ENCODE data around the gene DUSP12.
"Not testable (repeated sequence)": the region's sequence is repeated elsewhere in the genome, so short reads cannot be mapped to it uniquely, and the experiment has no call there.

DUSP12 gene

DNA sequence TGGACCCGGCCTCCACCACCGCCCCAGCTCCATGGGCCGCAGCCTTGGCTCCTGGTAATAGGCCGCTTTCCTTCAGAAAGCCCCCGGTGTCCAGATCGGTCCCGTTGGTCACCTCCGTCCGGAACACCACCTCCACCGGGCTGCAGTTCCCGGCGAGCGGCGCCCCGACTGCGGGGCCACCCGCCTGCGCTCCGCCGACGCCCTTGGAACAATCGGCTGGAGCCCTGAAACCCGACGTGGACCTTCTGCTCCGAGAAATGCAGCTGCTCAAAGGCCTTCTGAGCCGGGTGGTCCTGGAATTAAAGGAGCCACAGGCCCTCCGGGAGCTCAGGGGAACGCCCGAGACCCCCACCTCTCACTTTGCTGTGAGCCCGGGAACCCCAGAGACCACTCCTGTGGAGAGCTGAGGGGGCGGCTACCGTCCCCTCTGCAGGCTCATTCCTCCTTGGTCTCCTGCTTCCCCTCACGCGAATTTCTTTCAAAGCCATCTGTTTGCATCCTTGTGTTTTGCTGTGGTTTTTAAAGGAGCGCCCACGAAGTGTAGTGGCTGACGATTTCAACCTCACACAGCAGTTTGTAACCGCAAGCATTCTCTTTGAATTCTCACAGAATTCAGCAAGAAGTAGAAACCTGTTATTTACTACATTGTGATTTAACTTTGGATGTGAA lies 22.2 kb upstream of the DUSP12 start:
- DNase-seq, result peak; percentile 72

DNA sequence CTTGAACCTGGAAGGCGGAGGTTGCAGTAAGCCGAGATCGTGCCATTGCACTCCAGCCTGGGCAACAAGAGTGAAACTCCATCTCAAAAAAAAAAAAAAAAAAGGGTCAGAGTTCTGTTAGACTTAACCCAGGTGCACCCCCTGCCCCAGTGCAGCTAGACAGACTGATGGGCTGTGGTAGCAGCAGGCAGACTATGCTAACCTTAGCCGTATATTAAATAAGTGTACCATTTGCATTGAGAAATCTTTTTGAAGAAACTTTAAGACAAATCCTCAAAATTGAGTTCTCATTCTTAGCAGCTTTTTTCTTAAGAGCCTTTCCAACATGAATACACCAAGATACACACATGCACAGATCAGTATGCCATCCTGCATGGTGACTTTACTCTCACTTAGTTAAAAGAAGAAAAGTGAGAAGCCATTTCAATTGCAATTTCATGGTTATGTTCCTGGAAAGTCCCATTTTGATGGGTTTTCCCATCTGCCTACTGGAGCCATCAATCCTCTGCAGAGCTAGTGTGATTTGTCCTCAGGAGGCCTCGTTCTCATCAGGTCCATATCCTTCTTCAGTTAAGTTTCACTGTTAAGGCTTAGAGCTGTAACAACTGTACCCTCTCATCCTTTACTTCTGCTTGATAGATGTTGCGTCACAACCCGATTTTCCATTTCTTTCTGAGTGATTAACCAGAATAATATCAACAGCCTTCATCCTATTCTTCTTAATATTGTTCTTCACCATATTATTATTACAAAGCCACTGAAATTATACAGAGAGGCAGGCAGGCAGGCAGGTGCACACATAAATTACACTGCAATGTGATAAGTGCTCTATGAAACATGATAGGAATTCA lies 21.0 kb upstream of the DUSP12 start:
- DNase-seq, result no peak

DNA sequence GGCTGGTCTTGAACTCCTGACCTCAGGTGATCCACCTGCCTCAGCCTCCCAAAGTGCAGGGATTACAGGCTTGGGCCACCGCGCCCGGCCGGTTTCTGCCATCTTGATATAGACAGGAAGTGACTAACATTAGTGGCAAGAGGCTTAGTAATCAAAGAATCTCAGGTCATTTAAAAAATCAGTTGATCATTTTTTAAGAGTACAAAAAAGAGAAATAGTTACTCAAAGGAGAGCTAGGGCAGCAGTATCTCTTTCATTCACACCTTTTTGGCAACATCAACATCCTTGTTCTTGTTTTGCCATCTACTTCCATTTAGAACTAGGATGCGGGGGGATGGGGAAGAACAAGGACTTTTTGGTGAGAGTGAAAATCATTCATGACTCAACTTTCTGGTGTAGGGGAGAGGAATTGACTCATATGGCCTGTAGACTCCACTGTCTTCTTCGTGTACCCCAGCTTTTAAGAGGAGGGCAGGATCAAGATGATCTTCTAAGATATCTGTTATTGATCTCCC lies 19.5 kb upstream of the DUSP12 start:
- DNase-seq, result peak; percentile 69

DNA sequence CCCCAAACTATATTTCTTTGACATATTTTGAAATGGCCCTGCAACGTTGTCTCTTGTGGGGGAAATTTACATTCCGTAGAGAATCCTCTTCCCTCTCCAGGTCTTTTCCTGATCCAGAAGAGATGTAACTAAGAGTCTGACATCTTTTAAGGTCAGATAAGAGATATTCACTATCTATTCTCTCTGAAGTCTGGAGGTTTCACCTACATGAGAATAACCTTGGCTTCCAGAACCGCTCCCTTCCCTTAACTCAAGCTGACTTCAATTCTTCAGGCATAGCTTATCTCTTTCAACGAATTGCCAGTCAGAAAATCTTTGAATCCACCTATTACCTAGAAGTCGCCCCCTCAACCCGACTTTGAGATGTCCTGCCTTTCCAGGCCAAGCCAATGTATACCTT lies 18.3 kb upstream of the DUSP12 start:
- no peak for DNase-seq

DNA sequence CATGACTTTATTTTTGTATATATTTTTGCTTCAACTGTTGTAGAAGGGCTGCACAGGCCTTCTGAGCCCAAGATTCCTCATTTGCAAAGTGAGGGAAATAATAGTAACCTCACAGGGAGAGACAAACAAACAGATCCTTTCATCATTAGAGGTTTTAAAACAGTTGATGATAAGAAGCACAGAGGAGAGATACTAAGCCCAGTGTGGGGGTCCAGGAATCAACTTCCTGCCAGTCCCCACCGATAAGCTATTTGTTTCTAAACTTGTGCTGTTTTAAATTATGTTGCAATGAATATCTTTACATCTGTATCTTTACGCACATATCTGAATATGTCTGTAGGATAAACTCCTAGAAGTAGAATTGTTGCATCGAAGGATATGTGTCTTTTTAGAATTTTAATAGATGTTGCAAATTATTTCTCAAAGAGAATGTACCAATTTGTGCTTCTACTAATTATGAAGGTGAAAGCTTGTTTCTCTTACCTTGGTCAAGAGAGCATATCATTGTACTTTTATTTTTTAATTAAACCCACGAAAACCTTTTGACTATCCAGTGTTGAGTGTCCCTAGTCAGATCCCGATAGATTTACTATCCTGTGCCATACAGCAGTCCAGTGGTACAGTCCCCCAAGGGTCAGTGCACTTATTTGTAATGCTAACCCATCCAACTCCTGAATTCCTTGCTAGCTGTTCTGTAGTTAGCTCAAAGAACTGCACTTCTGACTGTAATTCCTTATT lies 17.4 kb upstream of the DUSP12 start:
- no peak for DNase-seq

DNA sequence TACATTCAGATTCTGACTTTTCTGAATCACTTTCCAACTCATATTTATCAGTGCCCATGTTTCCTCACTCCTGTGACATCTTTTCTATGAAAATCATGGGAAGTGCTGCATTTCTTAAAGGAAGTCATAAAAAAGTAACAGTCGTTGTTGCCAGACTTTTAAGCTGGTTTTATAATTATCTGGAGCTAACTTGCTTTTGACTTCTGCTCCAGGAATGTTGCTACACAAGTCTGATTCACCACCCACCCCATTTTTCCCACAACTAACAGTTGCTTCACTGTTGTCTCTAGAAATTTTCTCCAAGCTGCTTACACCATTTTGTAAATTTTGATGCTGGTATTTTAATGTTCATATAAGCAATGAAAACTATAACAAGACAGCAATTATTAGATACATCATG lies 16.1 kb upstream of the DUSP12 start:
- DNase-seq, result peak; percentile 87

DNA sequence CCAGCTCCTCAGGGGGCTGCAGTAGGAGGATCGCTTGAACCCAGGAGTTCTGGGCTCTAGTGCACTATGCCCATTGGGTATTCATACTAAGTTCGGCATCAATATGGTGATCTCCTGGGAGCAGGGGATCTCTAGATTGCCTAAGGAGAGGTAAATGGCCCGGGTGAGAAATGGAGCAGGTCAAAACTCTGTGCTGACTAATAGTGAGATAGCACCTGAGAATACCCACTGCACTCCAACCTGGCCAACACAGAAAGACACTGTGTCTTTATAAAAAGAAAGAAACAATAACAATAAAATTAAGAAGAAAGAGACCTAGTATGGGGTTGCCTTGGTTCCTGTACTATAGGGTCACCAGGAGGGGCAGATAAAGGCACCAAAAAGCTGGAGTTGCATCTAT lies 13.7 kb upstream of the DUSP12 start:
- DNase-seq, result no peak

DNA sequence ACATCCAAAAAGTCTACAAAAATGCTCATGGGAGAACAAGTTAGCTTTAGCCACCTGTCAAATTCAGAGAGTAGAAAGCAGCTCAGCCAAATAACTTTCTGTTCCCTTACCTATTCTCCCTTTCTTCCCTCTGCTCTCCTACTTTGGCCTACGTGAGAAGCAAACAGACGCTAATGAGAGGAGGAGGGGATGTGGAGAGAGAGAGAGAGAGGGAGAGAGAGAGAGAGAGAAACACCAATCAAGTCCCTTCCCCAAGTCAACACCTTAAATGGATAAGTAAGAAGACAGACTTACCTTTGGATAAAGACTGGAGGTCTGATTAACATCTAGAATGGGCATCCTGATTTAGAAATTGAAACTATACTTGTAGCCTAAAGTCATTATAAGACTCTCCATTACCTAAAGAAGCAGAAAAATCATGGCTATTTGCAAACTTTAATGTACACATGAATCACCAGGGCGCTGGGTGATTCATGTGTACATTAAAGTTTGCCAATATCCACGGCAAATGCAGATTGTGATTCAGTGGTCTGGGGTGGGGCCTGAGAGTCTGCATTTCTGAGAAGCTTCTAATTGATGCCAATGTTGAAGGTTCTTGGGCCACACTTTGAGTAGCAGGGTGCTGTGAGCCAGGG lies 13.1 kb upstream of the DUSP12 start:
- peak; percentile 64 for DNase-seq

DNA sequence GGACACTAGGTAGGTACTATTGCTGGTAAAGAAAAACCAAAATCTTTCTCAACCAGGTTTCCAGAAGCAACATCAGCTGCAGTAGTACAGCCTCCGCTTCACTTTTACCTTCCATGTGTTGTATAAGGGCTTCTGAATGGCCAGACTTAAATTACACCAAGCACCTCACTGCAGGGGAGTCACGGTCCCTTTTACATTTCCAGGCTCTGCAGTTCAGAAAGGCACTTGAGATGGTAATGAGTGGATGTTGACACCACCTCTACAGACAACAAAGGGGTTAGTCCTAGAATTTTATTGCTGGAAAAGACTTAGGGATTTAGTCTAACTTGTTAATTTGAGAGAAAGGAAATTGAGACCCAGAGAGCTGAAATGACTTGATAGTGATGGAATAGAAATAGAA lies 12.0 kb upstream of the DUSP12 start:
- no peak for DNase-seq

DNA sequence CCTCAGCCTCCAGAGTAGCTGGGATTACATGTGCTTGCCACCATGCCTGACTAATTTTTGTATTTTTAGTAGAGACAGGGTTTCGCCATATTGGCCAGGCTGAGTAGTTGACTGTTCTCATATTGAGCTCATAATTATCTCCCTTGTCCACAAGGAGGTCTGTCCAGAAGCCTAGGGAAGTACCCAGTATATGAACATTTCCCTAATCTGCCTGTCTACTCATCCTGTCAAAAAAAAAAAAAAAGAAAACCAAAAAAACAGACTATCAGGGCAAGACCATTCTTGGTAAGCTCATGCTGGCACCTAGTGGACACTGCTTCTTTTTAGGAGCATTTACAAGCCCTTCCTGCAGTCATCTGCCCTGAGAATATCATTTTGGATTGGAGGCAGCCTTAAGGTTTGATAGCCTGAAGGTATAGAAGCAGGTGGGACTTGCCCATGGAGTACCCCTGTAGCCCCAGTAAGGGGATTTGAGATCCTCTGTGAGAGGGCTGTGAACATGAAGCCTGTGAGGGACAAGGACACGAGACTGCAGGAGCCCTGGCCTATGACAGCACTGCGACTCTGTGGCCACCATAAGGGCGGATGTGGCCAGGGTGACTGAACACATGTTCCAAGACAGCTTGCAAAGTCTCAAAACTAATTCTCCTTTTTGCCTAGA lies 10.8 kb upstream of the DUSP12 start:
- peak; percentile 81 for DNase-seq

DNA sequence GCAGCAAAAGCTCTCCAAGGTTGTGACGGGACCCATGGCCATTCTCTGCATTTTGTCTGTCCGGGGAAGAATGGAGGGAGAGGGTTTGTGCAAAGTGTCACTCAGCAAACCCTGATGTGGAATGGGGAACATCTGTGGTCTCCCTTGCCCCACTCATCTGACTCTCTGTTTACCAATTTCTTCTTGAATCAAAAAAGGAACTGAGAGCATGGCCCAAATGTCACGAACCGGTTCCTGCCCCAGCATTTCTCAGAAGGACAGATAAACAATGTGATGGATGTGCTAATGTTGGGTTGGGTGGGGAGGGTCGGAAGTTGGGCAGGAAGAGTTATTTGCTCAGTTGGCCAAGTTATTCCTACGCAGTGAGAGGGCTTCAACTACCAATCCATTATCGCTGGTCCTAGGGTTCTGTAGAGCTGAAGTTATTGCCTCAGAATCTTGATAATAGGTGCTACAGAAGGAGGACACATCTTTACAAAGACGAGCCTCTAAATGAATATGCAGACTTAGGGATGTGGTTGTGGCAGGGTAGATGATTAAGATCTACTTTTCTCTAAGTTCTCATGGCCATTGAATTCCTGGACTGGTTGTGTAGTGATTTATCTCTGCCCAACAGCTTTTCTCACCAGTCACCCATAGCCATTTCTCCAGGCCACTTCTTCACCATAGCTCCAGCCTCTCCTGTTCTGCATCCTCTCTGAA lies 9.6 kb upstream of the DUSP12 start:
- DNase-seq, result no peak

DNA sequence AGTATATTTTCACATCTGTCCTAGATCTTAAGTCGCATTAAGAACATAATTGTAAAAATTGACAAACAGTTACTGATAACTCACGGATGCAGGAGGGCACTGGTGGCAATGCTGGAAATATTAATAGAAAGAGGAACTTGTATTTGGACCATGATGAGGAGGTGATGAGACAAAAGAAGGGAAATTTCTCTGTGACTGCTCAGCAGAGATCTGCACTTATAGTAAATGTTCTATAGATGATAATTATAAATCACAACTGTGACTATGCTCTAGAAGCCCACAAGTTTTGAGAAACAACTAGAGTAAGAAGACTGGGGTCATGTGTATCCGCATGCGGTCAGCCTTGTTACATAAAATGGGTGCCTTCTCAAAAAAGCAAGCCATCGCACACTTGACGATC lies 8.7 kb upstream of the DUSP12 start:
- no peak for DNase-seq

DNA sequence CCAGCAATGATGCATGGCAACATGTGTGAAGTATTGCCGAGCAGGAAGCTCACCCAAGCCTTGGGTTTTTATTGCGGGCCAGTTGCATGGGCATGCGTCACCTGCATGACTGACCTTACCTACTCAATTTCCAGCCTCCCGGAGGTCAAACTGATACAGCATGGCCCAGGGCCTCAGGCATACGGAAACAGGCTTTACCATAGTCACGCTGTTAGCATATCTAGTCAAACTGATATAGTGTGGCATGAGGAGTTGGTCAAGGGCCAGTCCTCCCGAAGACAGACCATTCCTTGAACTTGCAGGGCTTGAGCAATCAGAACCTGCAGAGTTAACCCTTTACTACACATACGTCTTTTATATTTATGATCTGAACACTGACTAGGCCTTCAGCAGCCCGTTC lies 6.4 kb upstream of the DUSP12 start:
- DNase-seq, result no peak

DNA sequence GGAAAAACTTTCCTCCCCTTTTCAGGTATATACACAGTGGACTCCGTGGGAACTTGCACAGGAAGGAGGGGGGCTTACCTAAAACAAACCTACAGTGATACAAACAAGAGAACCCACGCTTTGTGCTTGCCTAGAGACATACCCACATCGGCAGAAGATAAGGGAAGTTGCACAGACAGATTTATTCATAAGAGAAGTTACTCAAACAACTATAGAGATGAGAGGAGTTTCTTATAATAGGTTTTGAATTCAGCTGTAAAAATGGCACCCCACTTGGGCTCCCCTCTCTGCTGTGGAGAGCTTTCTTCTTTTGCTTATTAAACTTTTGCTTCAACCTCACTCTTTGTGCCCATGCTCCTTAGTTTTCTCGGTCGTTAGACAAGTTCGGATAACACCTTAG lies 1.8 kb upstream of the DUSP12 start:
- no peak for DNase-seq

DNA sequence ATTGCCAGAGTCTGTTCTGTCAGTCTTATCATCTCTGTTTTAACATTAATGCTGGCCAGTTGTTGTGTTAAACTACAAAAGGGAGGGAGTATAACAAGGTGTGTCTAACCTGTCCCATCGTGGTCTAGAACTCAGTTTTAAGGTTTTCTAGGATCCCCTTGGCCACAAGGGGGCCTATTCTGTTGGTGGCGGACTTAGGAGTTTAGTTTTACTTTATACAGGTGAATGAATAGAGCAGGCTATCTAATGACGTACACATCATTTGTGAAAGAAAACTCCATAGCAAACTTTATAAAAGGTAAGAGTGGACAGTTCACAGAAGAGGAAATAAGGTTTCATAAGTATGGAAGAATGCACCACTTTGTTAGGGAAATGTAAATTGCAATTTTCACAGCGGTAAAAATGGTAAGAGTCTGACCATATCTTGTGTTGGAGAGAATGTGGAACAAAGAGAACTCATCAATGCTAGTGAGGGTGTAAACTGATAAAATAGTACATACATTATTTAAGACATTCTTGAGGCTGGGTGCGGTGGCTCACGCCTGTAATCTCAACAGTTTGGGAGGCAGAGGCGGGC lies 14.0 kb downstream of the DUSP12 start:
- DNase-seq, result peak; percentile 18

DNA sequence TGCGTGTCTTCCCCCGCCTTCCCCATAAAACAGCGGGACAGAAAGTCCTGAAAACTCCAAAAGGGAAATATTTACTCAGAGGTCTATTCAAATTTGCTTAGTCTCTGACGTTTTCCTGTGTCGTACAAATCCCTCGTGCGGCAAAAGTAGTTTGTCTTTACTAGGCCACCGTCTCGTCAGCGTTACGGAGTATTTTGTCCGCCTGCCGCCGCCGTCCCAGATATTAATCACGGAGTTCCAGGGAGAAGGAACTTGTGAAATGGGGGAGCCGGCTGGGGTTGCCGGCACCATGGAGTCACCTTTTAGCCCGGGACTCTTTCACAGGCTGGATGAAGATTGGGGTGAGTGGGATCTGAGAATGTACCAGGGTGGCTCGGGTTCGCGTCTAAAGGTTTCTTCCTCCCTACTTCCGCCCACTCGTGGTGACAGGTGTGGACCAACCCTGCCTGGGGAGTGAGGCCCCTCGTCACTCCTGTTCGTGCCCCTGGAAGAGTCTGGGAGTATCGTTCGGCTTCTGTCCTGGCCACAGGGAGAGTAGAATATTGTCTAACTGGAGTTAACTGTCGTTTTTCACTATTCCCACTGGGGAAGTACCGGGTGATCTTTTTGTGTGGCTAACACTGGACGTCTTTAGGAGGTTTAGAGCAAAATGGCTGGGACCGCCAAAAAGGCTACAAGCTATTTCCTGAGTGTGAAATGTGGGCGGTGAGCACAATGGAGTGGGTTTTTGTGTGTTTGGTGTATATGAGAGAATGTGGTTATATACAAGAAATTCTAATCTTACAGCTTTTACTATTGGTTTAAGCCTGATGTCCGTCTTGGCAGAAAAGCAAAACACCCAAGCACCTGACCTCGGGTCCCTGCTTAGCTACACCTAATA lies 16.8 kb downstream of the DUSP12 start, which contains the start of gene ATF6:
ATF6 (plus strand) TSS at position 219 of the 880 bp plus-strand sequence; CDS start at position 260, 41 bp downstream.
- peak; percentile 95 for DNase-seq

DNA sequence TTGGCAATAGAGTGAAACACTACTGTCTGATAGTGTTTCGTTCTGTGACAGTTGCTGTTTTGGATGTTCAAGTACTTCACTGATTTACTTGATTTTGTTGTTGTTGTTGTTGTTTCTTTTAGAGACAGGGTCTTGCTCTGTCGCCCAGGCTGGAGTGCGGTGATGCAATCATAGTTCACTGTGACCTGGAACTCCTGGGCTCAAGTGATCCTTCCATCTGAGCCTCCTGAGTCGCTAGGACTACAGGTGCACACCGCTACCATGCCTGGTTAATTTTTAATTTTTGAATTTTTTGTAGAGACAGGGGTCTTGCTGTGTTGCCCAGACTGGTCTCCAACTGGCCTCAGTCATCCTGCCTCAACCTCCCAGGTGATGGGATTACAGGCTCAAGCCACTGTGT lies 18.9 kb downstream of the DUSP12 start:
- DNase-seq, result no peak

DNA sequence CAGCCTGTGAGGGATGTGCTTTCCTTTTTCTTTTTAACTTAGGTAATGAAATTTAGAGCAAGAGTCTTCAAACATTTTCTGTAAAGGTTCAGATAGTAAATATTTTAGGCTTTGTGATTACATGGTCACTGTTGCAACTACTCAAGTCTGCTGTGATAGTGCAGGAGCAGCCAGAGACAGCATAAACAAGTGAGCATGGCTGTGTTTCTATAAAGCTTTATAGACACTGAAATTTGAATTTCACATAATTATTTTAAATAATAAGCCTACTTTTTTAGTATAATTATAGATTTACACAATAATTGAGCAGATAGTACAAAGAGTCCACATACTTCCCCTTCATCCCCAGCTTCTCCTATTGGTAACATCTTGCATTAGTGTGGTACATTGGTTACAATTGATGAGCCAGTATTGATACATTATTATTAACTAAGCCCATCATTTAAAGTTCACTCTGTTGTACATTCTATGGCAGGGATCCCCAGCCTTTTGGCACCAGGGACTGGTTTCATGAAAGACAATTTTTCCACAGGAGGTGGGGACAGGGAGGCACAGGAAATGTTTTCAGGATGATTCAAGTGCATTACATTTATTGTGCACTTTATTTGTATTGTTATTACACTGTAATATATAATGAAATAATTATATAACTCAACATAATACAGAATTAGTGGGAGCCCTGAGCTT lies 19.5 kb downstream of the DUSP12 start:
- DNase-seq, result no peak

DNA sequence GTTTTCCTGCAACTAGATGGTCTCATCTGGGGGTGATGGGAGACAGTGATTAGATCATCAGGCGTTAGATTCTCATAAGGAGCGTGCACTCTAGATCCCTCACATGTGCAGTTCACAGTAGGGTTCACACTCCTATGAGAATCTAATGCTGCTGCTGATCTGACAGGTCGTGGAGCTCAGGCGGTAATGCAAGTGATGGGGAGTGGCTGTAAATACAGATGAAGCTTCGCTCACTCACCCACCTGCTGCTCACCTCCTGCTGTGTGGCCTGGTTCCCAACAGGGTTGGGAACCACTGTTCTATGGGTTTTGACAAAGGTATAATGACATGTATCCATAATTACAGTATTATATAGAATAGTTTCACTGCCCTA lies 20.1 kb downstream of the DUSP12 start:
- DNase-seq, result not testable (repeated sequence)
